RWPE2 (cell line): ENCODE data around the gene KRT4.

ENCODE experiments used
- ATAC-seq: fragments of 200-7000 bp; cut with Tn5 transposase; 3 replicates; pipeline ENCODE4 v1.9.1; 2021; ENCODE audit warnings: low read depth
- DNase-seq: peaks from one replicate; pipeline ENCODE4 v3.0.0-alpha.2; 2020; ENCODE audit warnings: low spot score
- H3K27ac ChIP-seq: fragments of 450-650 bp; 2 replicates; pipeline ENCODE4 v1.5.1; 2017; ENCODE audit warnings: mild to moderate bottlenecking; ENCODE audit not compliant: poor library complexity, severe bottlenecking
- H3K27me3 ChIP-seq: fragments of 250-450 bp; sonication (Bioruptor Pico); 2 replicates; pipeline ENCODE4 v1.5.1; 2021; ENCODE audit warnings: mild to moderate bottlenecking, moderate library complexity; ENCODE audit not compliant: insufficient read depth, poor library complexity, severe bottlenecking
- H3K36me3 ChIP-seq: fragments of 250-450 bp; sonication (Bioruptor Pico); 2 replicates; pipeline ENCODE4 v1.5.1; 2020; ENCODE audit warnings: low read depth, mild to moderate bottlenecking, moderate library complexity
- H3K4me1 ChIP-seq: fragments of 250-450 bp; sonication (Bioruptor Pico); 2 replicates; pipeline ENCODE4 v1.5.1; 2021; ENCODE audit warnings: mild to moderate bottlenecking, moderate library complexity; ENCODE audit not compliant: insufficient read depth, poor library complexity, severe bottlenecking
- H3K4me3 ChIP-seq: fragments of 250-450 bp; sonication (Bioruptor Pico); 2 replicates; pipeline ENCODE4 v1.5.1; 2021; ENCODE audit warnings: mild to moderate bottlenecking, moderate library complexity; ENCODE audit not compliant: severe bottlenecking
- H3K9me3 ChIP-seq: fragments of 250-450 bp; sonication (Bioruptor Pico); 2 replicates; pipeline ENCODE4 v1.5.1; 2021; ENCODE audit warnings: mild to moderate bottlenecking, moderate library complexity; ENCODE audit not compliant: severe bottlenecking
- CTCF ChIP-seq: fragments of 450-650 bp; IDR thresholded peaks from one replicate; pipeline ENCODE4 v1.5.1; 2017; ENCODE audit warnings: mild to moderate bottlenecking, moderate library complexity; ENCODE audit not compliant: poor library complexity, severe bottlenecking

The KRT4 gene

GRCh38 chr12:52809166-52809565 is 4.8 kb downstream of the KRT4 start:
- Histone ChIP-seq H3K36me3 (no peaks in the 10 kb centered on the region), H3K4me3 (no peak overlapping the region), H3K4me1 (no peaks in the 10 kb centered on the region), H3K9me3 (no peaks in the 10 kb centered on the region), H3K27me3 (no peaks in the 10 kb centered on the region), H3K27ac (no peak overlapping the region)
- ATAC-seq (no peak), DNase-seq (no peak)
- TF ChIP-seq CTCF: no peak

GRCh38 chr12:52808573-52809160 is 5.2 kb downstream of the KRT4 start:
- no peaks in the 10 kb centered on the region for H3K4me1 ChIP-seq
- H3K27ac ChIP-seq: no peak overlapping the region
- DNase-seq: no peak
- no peak overlapping the region for H3K4me3 ChIP-seq
- H3K36me3 ChIP-seq: no peaks in the 10 kb centered on the region
- H3K9me3 ChIP-seq: no peaks in the 10 kb centered on the region
- no peaks in the 10 kb centered on the region for H3K27me3 ChIP-seq
- no peak for ATAC-seq
- no peak for TF ChIP-seq CTCF

GRCh38 chr12:52807544-52808470 is 6.1 kb downstream of the KRT4 start:
- no peak overlapping the region for H3K27ac ChIP-seq
- H3K4me1 ChIP-seq: no peaks in the 10 kb centered on the region
- no peaks in the 10 kb centered on the region for H3K36me3 ChIP-seq
- no peaks in the 10 kb centered on the region for H3K9me3 ChIP-seq
- DNase-seq (no peak), ATAC-seq (no peak)
- H3K27me3 ChIP-seq: no peaks in the 10 kb centered on the region
- no peak for TF ChIP-seq CTCF
- H3K4me3 ChIP-seq: no peak overlapping the region

GRCh38 chr12:52806821-52807543 is 6.9 kb downstream of the KRT4 start:
- H3K9me3 ChIP-seq: no peaks in the 10 kb centered on the region
- no peaks in the 10 kb centered on the region for H3K27me3 ChIP-seq
- H3K36me3 ChIP-seq: no peaks in the 10 kb centered on the region
- H3K27ac ChIP-seq: no peak overlapping the region
- ATAC-seq: no peak
- TF ChIP-seq CTCF: no peak
- H3K4me3 ChIP-seq: no peak overlapping the region
- DNase-seq: no peak
- no peaks in the 10 kb centered on the region for H3K4me1 ChIP-seq
